Lower leg skin (tissue), 4 donors: Measurements from ENCODE around the gene METRNL. TPM values are rescaled to one million over a fixed set of nuclear protein-coding genes. Genes with fewer than 3 reads are reported as not detected.
"Not testable (repeated sequence)": the region's sequence is repeated elsewhere in the genome, so short reads cannot be mapped to it uniquely, and the experiment has no call there.

Experiments
- DNase-seq, 2 donors: peaks; one replicate each; pipeline ENCODE4 v3.0.0-alpha.2; 2019; ENCODE audit warnings: low spot score in 2 of 2
- H3K4me3 ChIP-seq: fragments of 200-600 bp; sonication (generic); 2 replicates; pipeline ENCODE4 v1.5.1; 2017; ENCODE audit warnings: mild to moderate bottlenecking, low read depth; ENCODE audit not compliant: poor library complexity, severe bottlenecking
- POLR2A ChIP-seq, 2 donors: fragments of 450-650 bp; IDR thresholded peaks; one replicate each; pipeline ENCODE4 v1.6.1; 2016 to 2017; ENCODE audit warnings: antibody characterized with exemption in 2 of 2, mild to moderate bottlenecking in 1 of 2, moderate library complexity in 1 of 2
- WGBS, 2 donors: methylation state at CpG; one replicate each; pipeline ENCODE4 v1.1.5; 2018; 5-methylcytosine and 5-hydroxymethylcytosine counted together
- intact Hi-C: fragments of 100-400 bp; cut with DNase I; formaldehyde crosslinking; loops from one replicate; pipeline ENCODE4 v1.15.0; 2023; ENCODE audit warnings: low total_unique reads
- total RNA-seq, 4 donors: library from RNA; depleted of rRNA; stranded (reverse); fragments of >200 nt; gene quantifications; one replicate each; pipeline ENCODE4 v1.1.0, GENCODE V29; 2016
- TF ChIP-seq, protein P1 (sequence below), 3 donors: fragments of 450-650 bp; IDR thresholded peaks; one replicate each; pipeline ENCODE4 v1.5.1; 2016; ENCODE audit warnings: antibody characterized with exemption in 3 of 3, mild to moderate bottlenecking in 3 of 3, moderate library complexity in 2 of 3

The METRNL gene, protein sequence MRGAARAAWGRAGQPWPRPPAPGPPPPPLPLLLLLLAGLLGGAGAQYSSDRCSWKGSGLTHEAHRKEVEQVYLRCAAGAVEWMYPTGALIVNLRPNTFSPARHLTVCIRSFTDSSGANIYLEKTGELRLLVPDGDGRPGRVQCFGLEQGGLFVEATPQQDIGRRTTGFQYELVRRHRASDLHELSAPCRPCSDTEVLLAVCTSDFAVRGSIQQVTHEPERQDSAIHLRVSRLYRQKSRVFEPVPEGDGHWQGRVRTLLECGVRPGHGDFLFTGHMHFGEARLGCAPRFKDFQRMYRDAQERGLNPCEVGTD
- total RNA-seq, result 100 to 1,000 TPM; 208 to 343 (median 296) TPM

DNA sequence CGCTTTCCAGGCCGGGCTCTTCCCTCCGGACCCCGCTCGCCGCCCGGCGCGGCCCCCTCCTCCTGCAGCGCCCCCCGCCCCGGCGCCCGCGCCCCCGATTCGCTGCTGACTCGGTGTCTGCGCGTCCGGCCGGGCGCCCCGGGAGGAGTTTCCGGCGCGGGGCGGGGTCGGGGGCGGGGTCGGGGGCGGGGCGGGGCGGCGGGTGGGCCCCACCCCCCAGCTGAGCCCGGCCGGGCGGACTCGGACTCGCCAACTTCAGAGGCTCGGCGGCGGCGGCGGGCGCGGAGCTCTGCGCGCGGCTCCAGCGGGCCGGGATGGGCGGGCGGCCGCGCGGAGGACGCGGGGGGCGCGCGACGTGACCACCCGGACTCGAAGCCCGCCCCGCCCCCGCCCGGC lies at the start of gene METRNL:
Gene METRNL (plus strand): TSS at position 258 of the 396 bp plus-strand sequence. CDS start 207 bp downstream, outside the sequence.
- peak in 1 of 2 donors; percentile 95 for DNase-seq
- WGBS, 2 donors, result 0% methylated on average over 1 of the region's 69 CpGs; no CpG with 5 or more reads in 1 of the 2 donors
- intact Hi-C loops, result no loop called here
- H3K4me3 ChIP-seq, result peak within 1 kb of the TSS; percentile 80
- TF ChIP-seq, protein P1, sequence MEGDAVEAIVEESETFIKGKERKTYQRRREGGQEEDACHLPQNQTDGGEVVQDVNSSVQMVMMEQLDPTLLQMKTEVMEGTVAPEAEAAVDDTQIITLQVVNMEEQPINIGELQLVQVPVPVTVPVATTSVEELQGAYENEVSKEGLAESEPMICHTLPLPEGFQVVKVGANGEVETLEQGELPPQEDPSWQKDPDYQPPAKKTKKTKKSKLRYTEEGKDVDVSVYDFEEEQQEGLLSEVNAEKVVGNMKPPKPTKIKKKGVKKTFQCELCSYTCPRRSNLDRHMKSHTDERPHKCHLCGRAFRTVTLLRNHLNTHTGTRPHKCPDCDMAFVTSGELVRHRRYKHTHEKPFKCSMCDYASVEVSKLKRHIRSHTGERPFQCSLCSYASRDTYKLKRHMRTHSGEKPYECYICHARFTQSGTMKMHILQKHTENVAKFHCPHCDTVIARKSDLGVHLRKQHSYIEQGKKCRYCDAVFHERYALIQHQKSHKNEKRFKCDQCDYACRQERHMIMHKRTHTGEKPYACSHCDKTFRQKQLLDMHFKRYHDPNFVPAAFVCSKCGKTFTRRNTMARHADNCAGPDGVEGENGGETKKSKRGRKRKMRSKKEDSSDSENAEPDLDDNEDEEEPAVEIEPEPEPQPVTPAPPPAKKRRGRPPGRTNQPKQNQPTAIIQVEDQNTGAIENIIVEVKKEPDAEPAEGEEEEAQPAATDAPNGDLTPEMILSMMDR (IDR thresholded peaks at IDR 0.05), result no peak
- no peak for TF ChIP-seq POLR2A (IDR thresholded peaks at IDR 0.05)

DNA sequence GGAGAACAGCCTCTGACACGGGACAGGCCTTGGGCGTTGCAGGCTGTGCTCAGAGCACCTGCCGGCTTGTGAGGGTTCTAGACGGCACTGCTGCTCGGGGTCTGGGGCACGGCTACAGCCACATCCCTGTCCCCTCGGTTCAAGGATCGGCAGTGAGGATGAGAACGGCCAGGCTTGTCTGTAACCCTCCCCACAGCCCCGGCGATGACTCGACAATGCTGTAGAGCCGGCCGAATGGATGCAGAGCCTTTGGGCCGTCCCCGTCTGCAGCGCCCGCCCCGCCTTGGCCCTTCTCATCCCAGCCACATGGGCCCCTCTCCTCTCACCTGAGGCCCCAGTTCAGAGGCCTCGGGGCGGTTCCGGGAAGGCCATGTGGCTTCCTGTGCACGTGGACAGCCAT lies 49.0 kb upstream of the METRNL start:
- DNase-seq, result peak in 1 of 2 donors; percentile 67
- WGBS, 2 donors, result 91 to 92% methylated on average over 23 of the region's 23 CpGs
- intact Hi-C loops, result no loop called here
- TF ChIP-seq POLR2A (IDR thresholded peaks at IDR 0.05), result no peak
- TF ChIP-seq, protein P1 (IDR thresholded peaks at IDR 0.05), result no peak
- H3K4me3 ChIP-seq, result no peak overlapping the region

DNA sequence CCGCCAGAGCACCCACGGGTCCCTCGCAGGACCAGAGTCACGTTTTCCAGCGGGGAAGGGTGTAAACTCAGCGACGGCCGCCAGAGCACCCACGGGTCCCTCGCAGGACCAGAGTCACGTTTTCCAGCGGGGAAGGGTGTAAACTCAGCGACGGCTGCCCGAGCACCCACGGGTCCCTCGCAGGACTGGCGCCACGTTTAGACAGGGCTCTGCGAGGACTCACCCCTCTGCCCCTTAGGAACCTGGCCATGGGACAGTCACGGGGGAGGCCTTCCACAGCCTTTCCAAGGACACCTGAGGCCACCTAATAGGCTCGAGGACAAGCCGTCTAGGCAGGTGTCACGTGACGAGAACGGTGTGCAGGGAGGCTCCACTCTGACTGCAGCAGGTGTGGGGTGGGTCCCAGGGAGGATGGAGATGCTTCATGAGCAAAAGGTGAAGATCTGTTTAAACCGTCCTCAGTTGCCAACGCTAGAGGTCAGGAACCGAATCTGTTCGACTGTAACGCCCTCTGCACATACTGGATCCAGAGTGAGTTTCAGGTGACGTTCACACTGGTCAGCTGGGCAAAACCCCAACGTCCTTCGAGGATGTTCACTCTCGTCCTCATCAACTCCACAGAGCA lies 48.0 kb upstream of the METRNL start:
- no peak overlapping the region for H3K4me3 ChIP-seq
- intact Hi-C loops, result no loop called here
- peak in 1 of 2 donors; percentile 52 for DNase-seq
- no peak for TF ChIP-seq POLR2A (IDR thresholded peaks at IDR 0.05)
- TF ChIP-seq, protein P1 (IDR thresholded peaks at IDR 0.05), result no peak
- 89 to 94% methylated on average over 32 to 35 of the region's 35 CpGs for WGBS, 2 donors

DNA sequence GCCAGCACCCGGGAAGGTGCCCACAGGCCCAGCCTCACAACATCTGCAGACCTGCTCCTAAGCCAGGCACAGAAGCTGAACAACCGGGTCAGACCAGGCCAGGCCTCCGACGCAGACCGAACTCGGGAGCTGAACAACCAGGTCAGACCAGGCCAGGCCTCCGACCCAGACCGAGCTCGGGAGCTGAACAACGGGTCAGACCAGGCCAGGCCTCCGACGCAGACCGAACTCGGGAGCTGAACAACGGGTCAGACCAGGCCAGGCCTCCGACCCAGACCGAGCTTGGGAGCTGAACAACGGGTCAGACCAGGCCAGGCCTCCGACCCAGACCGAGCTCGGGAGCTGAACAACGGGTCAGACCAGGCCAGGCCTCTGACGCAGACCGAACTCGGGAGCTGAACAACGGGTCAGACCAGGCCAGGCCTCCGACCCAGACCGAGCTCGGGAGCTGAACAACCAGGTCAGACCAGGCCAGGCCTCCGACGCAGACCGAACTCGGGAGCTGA lies 47.4 kb upstream of the METRNL start:
- peak in 1 of 2 donors; percentile 75 for DNase-seq
- intact Hi-C loops, result not testable (repeated sequence)
- 81 to 94% methylated on average over 22 of the region's 33 CpGs for WGBS, 2 donors

DNA sequence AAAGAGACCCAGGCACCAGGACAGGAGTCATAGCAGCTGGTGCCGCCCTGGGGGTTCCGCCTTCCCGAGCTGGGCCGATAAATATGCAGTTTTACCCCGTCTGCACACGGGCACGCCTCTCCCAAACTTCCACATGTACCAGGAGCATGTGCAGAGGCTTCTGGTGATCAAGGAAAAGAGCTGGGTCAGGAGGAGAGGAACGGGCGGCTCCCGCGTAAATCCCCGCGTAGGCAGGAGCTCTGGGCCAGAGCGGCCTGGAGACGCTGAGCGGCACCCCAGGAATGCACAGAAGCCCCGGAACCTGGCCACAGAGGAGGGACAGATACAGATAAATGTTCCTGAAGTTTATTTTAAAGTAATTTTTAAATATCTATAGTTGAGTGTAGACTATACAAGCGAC lies 46.6 kb upstream of the METRNL start:
- DNase-seq, result peak in 1 of 2 donors; percentile 39
- intact Hi-C loops, result no loop called here
- TF ChIP-seq POLR2A (IDR thresholded peaks at IDR 0.05), result no peak
- TF ChIP-seq, protein P1 (IDR thresholded peaks at IDR 0.05), result no peak

More for the DNA sequence above, 47.4 kb upstream of the METRNL start:
- not testable (repeated sequence) for H3K4me3 ChIP-seq

DNA sequence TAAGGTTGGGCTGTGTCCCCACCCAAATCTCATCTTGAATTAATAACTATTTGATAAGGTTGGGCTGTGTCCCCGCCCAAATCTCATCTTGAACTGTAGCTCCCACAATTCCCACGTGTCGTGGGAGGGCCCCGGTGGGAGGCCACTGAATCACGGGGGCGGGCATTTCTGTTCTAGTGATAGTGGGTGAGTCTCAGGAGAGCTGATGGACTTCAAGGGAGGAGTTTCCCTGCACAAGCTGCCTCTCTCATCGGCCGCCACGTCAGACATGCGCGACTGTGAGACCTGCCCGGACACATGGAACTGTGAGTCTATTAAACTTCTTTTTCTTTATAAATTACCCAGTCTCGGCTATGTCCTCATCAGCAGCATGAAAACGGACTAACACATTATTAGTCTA lies 44.9 kb upstream of the METRNL start:
- 86 to 96% methylated on average over 14 of the region's 14 CpGs for WGBS, 2 donors
- DNase-seq, result peak in 1 of 2 donors; percentile 59
- no peak overlapping the region for H3K4me3 ChIP-seq
- intact Hi-C loops, result no loop called here
- no peak for TF ChIP-seq POLR2A (IDR thresholded peaks at IDR 0.05)
- TF ChIP-seq, protein P1 (IDR thresholded peaks at IDR 0.05), result no peak

More for the DNA sequence above, 46.6 kb upstream of the METRNL start:
- H3K4me3 ChIP-seq, result no peak overlapping the region
- WGBS, 2 donors, result 93 to 96% methylated on average over 18 of the region's 18 CpGs
